Measurements from ENCODE around the gene PRKAA2.

Gene PRKAA2

DNA sequence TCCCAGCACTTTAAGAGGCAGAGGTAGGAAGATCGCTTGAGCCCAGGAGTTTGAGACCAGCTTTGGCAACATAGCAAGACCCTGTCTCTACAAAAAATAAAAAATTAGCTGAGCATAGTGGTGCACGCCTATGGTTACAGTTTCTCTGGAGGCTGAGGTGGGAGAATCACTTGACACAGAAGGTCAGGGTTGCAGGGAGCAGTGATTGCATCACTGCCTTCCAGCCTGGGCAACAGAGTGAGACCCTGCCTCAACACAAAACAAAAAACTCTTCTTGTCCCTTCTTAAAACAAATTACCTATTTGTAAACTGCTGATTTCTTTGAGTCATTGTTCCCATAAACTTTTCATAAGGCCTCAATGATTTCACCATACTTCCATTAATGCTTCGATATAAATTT lies 18.7 kb downstream of the PRKAA2 start:
- Histone ChIP-seq H3K27ac (ENCODE audit: low read length) (no peak overlapping the region), H3K4me3 (ENCODE audit: low read depth in 1 of 2, low read length in 2 of 2) (no peak overlapping the region), H3K27me3 (ENCODE audit: insufficient read depth, low read length, poor library complexity) (no peaks in the 10 kb centered on the region), H3K9me3 (ENCODE audit: insufficient read depth, low read length, severe bottlenecking) (no peaks in the 10 kb centered on the region), H3K79me2 (ENCODE audit: insufficient read depth, low read length) (no peaks in the 10 kb centered on the region), H4K20me1 (ENCODE audit: insufficient read depth, low read length) (no peaks in the 10 kb centered on the region), H3K4me1 (ENCODE audit: insufficient read depth, low read length) (no peaks in the 10 kb centered on the region), H3K9ac (ENCODE audit: low read depth, low read length) (no peak overlapping the region), H2AFZ (ENCODE audit: low read depth, low read length) (no peak overlapping the region), H3K4me2 (ENCODE audit: insufficient read depth, low read length) (no peak overlapping the region), H3K36me3 (ENCODE audit: insufficient read depth, low read length) (no peaks in the 10 kb centered on the region)
- TF ChIP-seq CTCF (IDR thresholded peaks at IDR 0.05; ENCODE audit: borderline replicate concordance, extremely low read depth, low read length, poor library complexity, severe bottlenecking) (no peak), EZH2 (IDR thresholded peaks at IDR 0.05; ENCODE audit: borderline replicate concordance, low read depth, low read length, severe bottlenecking) (no peak)
- ATAC-seq (ENCODE audit: insufficient read depth, low read depth) (no peak), DNase-seq (no peak)

GRCh38 chr1:56665384-56665783 lies 20.3 kb downstream of the PRKAA2 start:
- no peak for ATAC-seq (ENCODE audit: insufficient read depth, low read depth)
- H3K4me2 ChIP-seq (ENCODE audit: insufficient read depth, low read length): no peak overlapping the region
- no peak overlapping the region for H3K9ac ChIP-seq (ENCODE audit: low read depth, low read length)
- no peak for DNase-seq
- TF ChIP-seq EZH2 (IDR thresholded peaks at IDR 0.05; ENCODE audit: borderline replicate concordance, low read depth, low read length, severe bottlenecking) (no peak), CTCF (IDR thresholded peaks at IDR 0.05; ENCODE audit: borderline replicate concordance, extremely low read depth, low read length, poor library complexity, severe bottlenecking) (no peak)
- H3K79me2 ChIP-seq (ENCODE audit: insufficient read depth, low read length): no peaks in the 10 kb centered on the region
- no peak overlapping the region for H3K27ac ChIP-seq (ENCODE audit: low read length)
- no peaks in the 10 kb centered on the region for H3K36me3 ChIP-seq (ENCODE audit: insufficient read depth, low read length)
- H3K4me1 ChIP-seq (ENCODE audit: insufficient read depth, low read length): no peaks in the 10 kb centered on the region
- H3K27me3 ChIP-seq (ENCODE audit: insufficient read depth, low read length, poor library complexity): peaks cover 2% of the 10 kb centered on the region
- H3K9me3 ChIP-seq (ENCODE audit: insufficient read depth, low read length, severe bottlenecking): no peaks in the 10 kb centered on the region
- no peaks in the 10 kb centered on the region for H4K20me1 ChIP-seq (ENCODE audit: insufficient read depth, low read length)
- H3K4me3 ChIP-seq (ENCODE audit: low read depth in 1 of 2, low read length in 2 of 2): no peak overlapping the region
- no peak overlapping the region for H2AFZ ChIP-seq (ENCODE audit: low read depth, low read length)

- Histone ChIP-seq H3K36me3 (ENCODE audit: insufficient read depth, low read length) (no peaks in the 10 kb centered on the region), H2AFZ (ENCODE audit: low read depth, low read length) (no peak overlapping the region), H3K27me3 (ENCODE audit: insufficient read depth, low read length, poor library complexity) (peaks cover 2% of the 10 kb centered on the region), H3K79me2 (ENCODE audit: insufficient read depth, low read length) (no peaks in the 10 kb centered on the region), H3K4me2 (ENCODE audit: insufficient read depth, low read length) (no peak overlapping the region), H3K27ac (ENCODE audit: low read length) (no peak overlapping the region), H3K4me3 (ENCODE audit: low read depth in 1 of 2, low read length in 2 of 2) (no peak overlapping the region), H3K9ac (ENCODE audit: low read depth, low read length) (no peak overlapping the region), H3K4me1 (ENCODE audit: insufficient read depth, low read length) (no peaks in the 10 kb centered on the region), H3K9me3 (ENCODE audit: insufficient read depth, low read length, severe bottlenecking) (no peaks in the 10 kb centered on the region), H4K20me1 (ENCODE audit: insufficient read depth, low read length) (no peaks in the 10 kb centered on the region)
- ATAC-seq (ENCODE audit: insufficient read depth, low read depth) (no peak), DNase-seq (no peak)
- TF ChIP-seq EZH2 (IDR thresholded peaks at IDR 0.05; ENCODE audit: borderline replicate concordance, low read depth, low read length, severe bottlenecking) (no peak), CTCF (IDR thresholded peaks at IDR 0.05; ENCODE audit: borderline replicate concordance, extremely low read depth, low read length, poor library complexity, severe bottlenecking) (no peak)
Measured at GRCh38 chr1:56666112-56666608, 21.0 kb downstream of the PRKAA2 start.

DNA sequence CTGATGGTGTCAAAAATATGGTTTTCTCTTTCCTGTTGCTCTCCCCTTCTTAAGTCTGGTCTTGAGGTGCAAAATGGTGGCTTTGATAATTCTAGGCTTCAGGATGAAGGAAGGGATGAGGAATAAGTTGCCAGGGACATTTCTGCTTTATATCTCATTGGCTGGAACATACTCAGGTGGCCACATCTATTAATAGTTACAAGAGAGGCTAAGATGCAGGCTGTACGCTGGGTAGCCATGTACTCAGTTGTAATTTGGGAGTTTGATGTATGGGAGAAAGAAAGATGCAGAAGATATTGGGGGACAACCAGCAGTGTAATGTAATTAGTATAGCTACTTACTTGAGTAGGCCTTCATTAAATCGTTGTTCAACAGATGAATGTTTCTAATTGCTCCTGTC lies 25.2 kb downstream of the PRKAA2 start:
- H2AFZ ChIP-seq (ENCODE audit: low read depth, low read length): no peak overlapping the region
- ATAC-seq (ENCODE audit: insufficient read depth, low read depth) (no peak), DNase-seq (no peak)
- H4K20me1 ChIP-seq (ENCODE audit: insufficient read depth, low read length): no peaks in the 10 kb centered on the region
- no peak for TF ChIP-seq EZH2 (IDR thresholded peaks at IDR 0.05; ENCODE audit: borderline replicate concordance, low read depth, low read length, severe bottlenecking)
- TF ChIP-seq CTCF (IDR thresholded peaks at IDR 0.05; ENCODE audit: borderline replicate concordance, extremely low read depth, low read length, poor library complexity, severe bottlenecking): no peak
- no peak overlapping the region for H3K4me3 ChIP-seq (ENCODE audit: low read depth in 1 of 2, low read length in 2 of 2)
- H3K79me2 ChIP-seq (ENCODE audit: insufficient read depth, low read length): no peaks in the 10 kb centered on the region
- H3K9me3 ChIP-seq (ENCODE audit: insufficient read depth, low read length, severe bottlenecking): no peaks in the 10 kb centered on the region
- H3K9ac ChIP-seq (ENCODE audit: low read depth, low read length): no peak overlapping the region
- no peak overlapping the region for H3K4me2 ChIP-seq (ENCODE audit: insufficient read depth, low read length)
- no peak overlapping the region for H3K27ac ChIP-seq (ENCODE audit: low read length)
- peaks cover 2% of the 10 kb centered on the region for H3K27me3 ChIP-seq (ENCODE audit: insufficient read depth, low read length, poor library complexity)
- H3K36me3 ChIP-seq (ENCODE audit: insufficient read depth, low read length): no peaks in the 10 kb centered on the region
- no peaks in the 10 kb centered on the region for H3K4me1 ChIP-seq (ENCODE audit: insufficient read depth, low read length)
